NCI-H510A treated with DMSO at 0.1 percent for 48 hours (cell line): ENCODE results near the gene MAP1LC3B2.
A peak's percentile ranks its signal among the peaks of the same experiment; 100 is the strongest.

Source experiments
- DNase-seq: peaks from one replicate; lab custom pipeline; 2025; lab: John Stamatoyannopoulos, UW

MAP1LC3B2 gene

GRCh38 chr12:116537101-116537904, 21.9 kb upstream of the MAP1LC3B2 start:
- no peak for DNase-seq

GRCh38 chr12:116538076-116538591, 21.0 kb upstream of the MAP1LC3B2 start:
- DNase-seq = no peak

GRCh38 chr12:116538682-116539305, 20.4 kb upstream of the MAP1LC3B2 start:
- no peak for DNase-seq

- peak; percentile 81 for DNase-seq
These were observed 19.8 kb upstream of the MAP1LC3B2 start for GRCh38 chr12:116539361-116539771.

- peak; percentile 80 for DNase-seq
These were observed 19.2 kb upstream of the MAP1LC3B2 start for GRCh38 chr12:116539905-116540482.

GRCh38 chr12:116540622-116541152, 18.5 kb upstream of the MAP1LC3B2 start:
- DNase-seq = no peak

GRCh38 chr12:116541547-116542344, 17.4 kb upstream of the MAP1LC3B2 start:
- no peak for DNase-seq

GRCh38 chr12:116542345-116542956, 16.7 kb upstream of the MAP1LC3B2 start:
- DNase-seq = no peak

GRCh38 chr12:116544656-116545055, 14.5 kb upstream of the MAP1LC3B2 start:
- DNase-seq = no peak

- DNase-seq = no peak
These were observed 14.0 kb upstream of the MAP1LC3B2 start for GRCh38 chr12:116545144-116545543.

- no peak for DNase-seq
These were observed 13.2 kb upstream of the MAP1LC3B2 start for GRCh38 chr12:116545936-116546335.

GRCh38 chr12:116547955-116548501, 11.2 kb upstream of the MAP1LC3B2 start:
- DNase-seq = no peak

- DNase-seq = no peak
These were observed 9.2 kb upstream of the MAP1LC3B2 start for GRCh38 chr12:116549993-116550392.

- no peak for DNase-seq
These were observed 8.0 kb upstream of the MAP1LC3B2 start for GRCh38 chr12:116551151-116551550.

GRCh38 chr12:116551619-116551951, 7.6 kb upstream of the MAP1LC3B2 start:
- no peak for DNase-seq

GRCh38 chr12:116551952-116552772, 7.0 kb upstream of the MAP1LC3B2 start:
- DNase-seq = no peak

GRCh38 chr12:116552773-116553373, 6.3 kb upstream of the MAP1LC3B2 start:
- DNase-seq = no peak

GRCh38 chr12:116556356-116556952, 2.7 kb upstream of the MAP1LC3B2 start:
- DNase-seq = no peak

- DNase-seq = no peak
These were observed 2.0 kb upstream of the MAP1LC3B2 start for GRCh38 chr12:116556964-116557698.
